Measurements from ENCODE around the gene PODN.
A peak's percentile ranks its signal among the peaks of the same experiment; 100 is the strongest.

PODN gene

DNA sequence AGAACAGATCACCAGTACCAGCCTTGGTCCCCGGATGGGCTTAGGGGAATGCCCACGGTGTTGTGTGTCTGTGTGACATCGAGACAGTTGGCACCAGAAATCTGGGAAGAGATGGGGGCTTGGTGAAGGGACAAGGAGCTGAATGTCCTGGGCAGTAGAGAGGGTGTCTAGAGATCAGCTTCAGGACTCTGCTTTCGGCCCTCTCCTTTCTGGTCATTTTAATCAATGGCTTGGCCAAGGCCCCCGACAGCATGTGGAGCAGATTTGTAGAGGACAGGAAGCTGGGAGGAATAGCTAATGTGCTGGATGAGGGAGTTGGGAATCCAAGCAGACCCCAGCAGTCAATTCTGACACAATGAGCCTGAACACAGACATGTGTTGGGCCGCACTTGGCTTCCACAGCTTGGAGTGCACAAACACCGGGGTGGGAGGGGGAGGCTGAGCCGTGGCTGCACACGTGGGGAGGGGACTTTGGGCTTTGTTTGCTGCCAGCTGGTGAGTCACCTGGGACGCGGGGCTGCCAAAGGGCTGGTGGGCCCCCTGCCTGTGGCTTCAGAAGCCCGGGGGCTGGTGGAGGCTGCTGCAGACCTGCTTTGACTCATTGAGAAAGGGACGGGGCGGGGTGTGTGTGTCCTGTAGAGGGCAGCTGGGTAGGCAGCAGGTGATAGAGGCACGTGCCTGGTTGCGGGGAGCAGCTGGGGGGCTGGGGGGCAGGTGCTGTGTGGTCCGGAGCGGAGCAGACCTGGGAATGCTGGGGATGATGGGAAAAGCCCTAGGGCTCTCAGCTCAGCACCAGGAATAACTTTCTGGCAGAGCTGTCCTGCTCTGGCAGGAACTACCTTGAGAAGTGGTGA is 59.5 kb downstream of the PODN start:
- H3K4me2 ChIP-seq (ENCODE audit: insufficient read depth, low read length): no peak overlapping the region
- no peak overlapping the region for H2AFZ ChIP-seq (ENCODE audit: low read depth, low read length)
- peak; percentile 52 for DNase-seq
- no peaks in the 10 kb centered on the region for H3K4me1 ChIP-seq (ENCODE audit: insufficient read depth, low read length)
- no peaks in the 10 kb centered on the region for H3K36me3 ChIP-seq (ENCODE audit: insufficient read depth, low read length)
- ATAC-seq (ENCODE audit: insufficient read depth, low read depth): peak; percentile 79
- TF ChIP-seq EZH2 (IDR thresholded peaks at IDR 0.05; ENCODE audit: borderline replicate concordance, low read depth, low read length, severe bottlenecking): no peak
- TF ChIP-seq, protein P1, sequence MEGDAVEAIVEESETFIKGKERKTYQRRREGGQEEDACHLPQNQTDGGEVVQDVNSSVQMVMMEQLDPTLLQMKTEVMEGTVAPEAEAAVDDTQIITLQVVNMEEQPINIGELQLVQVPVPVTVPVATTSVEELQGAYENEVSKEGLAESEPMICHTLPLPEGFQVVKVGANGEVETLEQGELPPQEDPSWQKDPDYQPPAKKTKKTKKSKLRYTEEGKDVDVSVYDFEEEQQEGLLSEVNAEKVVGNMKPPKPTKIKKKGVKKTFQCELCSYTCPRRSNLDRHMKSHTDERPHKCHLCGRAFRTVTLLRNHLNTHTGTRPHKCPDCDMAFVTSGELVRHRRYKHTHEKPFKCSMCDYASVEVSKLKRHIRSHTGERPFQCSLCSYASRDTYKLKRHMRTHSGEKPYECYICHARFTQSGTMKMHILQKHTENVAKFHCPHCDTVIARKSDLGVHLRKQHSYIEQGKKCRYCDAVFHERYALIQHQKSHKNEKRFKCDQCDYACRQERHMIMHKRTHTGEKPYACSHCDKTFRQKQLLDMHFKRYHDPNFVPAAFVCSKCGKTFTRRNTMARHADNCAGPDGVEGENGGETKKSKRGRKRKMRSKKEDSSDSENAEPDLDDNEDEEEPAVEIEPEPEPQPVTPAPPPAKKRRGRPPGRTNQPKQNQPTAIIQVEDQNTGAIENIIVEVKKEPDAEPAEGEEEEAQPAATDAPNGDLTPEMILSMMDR (IDR thresholded peaks at IDR 0.05; ENCODE audit: borderline replicate concordance, extremely low read depth, low read length, poor library complexity, severe bottlenecking): no peak
- no peaks in the 10 kb centered on the region for H3K27me3 ChIP-seq (ENCODE audit: insufficient read depth, low read length, poor library complexity)
- H4K20me1 ChIP-seq (ENCODE audit: insufficient read depth, low read length): no peaks in the 10 kb centered on the region
- no peak overlapping the region for H3K9ac ChIP-seq (ENCODE audit: low read depth, low read length)
- H3K79me2 ChIP-seq (ENCODE audit: insufficient read depth, low read length): no peaks in the 10 kb centered on the region
- no peak overlapping the region for H3K4me3 ChIP-seq (ENCODE audit: low read depth in 1 of 2, low read length in 2 of 2)
- no peak overlapping the region for H3K27ac ChIP-seq (ENCODE audit: low read length)
- H3K9me3 ChIP-seq (ENCODE audit: insufficient read depth, low read length, severe bottlenecking): no peaks in the 10 kb centered on the region

- no peaks in the 10 kb centered on the region for H4K20me1 ChIP-seq (ENCODE audit: insufficient read depth, low read length)
- H3K79me2 ChIP-seq (ENCODE audit: insufficient read depth, low read length): no peaks in the 10 kb centered on the region
- H3K27me3 ChIP-seq (ENCODE audit: insufficient read depth, low read length, poor library complexity): no peaks in the 10 kb centered on the region
- no peak for TF ChIP-seq EZH2 (IDR thresholded peaks at IDR 0.05; ENCODE audit: borderline replicate concordance, low read depth, low read length, severe bottlenecking)
- TF ChIP-seq, protein P1 (IDR thresholded peaks at IDR 0.05; ENCODE audit: borderline replicate concordance, extremely low read depth, low read length, poor library complexity, severe bottlenecking): no peak
- H3K9me3 ChIP-seq (ENCODE audit: insufficient read depth, low read length, severe bottlenecking): no peaks in the 10 kb centered on the region
- H3K4me1 ChIP-seq (ENCODE audit: insufficient read depth, low read length): no peaks in the 10 kb centered on the region
- no peak overlapping the region for H2AFZ ChIP-seq (ENCODE audit: low read depth, low read length)
- H3K4me3 ChIP-seq (ENCODE audit: low read depth in 1 of 2, low read length in 2 of 2): no peak overlapping the region
- no peak overlapping the region for H3K27ac ChIP-seq (ENCODE audit: low read length)
- no peak overlapping the region for H3K4me2 ChIP-seq (ENCODE audit: insufficient read depth, low read length)
- DNase-seq: no peak
- no peaks in the 10 kb centered on the region for H3K36me3 ChIP-seq (ENCODE audit: insufficient read depth, low read length)
- no peak overlapping the region for H3K9ac ChIP-seq (ENCODE audit: low read depth, low read length)
- no peak for ATAC-seq (ENCODE audit: insufficient read depth, low read depth)
These were observed 60.3 kb downstream of the PODN start for GRCh38 chr1:53122201-53122885.

- H3K9ac ChIP-seq (ENCODE audit: low read depth, low read length): no peak overlapping the region
These were observed 61.0 kb downstream of the PODN start for GRCh38 chr1:53122961-53123413.

More at GRCh38 chr1:53122961-53123413, 61.0 kb downstream of the PODN start:
- Histone ChIP-seq H3K36me3 (ENCODE audit: insufficient read depth, low read length) (no peaks in the 10 kb centered on the region), H4K20me1 (ENCODE audit: insufficient read depth, low read length) (no peaks in the 10 kb centered on the region), H3K4me1 (ENCODE audit: insufficient read depth, low read length) (no peaks in the 10 kb centered on the region), H3K27ac (ENCODE audit: low read length) (no peak overlapping the region), H3K4me3 (ENCODE audit: low read depth in 1 of 2, low read length in 2 of 2) (no peak overlapping the region), H3K9me3 (ENCODE audit: insufficient read depth, low read length, severe bottlenecking) (no peaks in the 10 kb centered on the region), H3K27me3 (ENCODE audit: insufficient read depth, low read length, poor library complexity) (no peaks in the 10 kb centered on the region), H3K79me2 (ENCODE audit: insufficient read depth, low read length) (no peaks in the 10 kb centered on the region), H3K4me2 (ENCODE audit: insufficient read depth, low read length) (no peak overlapping the region), H2AFZ (ENCODE audit: low read depth, low read length) (no peak overlapping the region)
- TF ChIP-seq, protein P1 (IDR thresholded peaks at IDR 0.05; ENCODE audit: borderline replicate concordance, extremely low read depth, low read length, poor library complexity, severe bottlenecking): no peak
- no peak for TF ChIP-seq EZH2 (IDR thresholded peaks at IDR 0.05; ENCODE audit: borderline replicate concordance, low read depth, low read length, severe bottlenecking)
- no peak for DNase-seq
- ATAC-seq (ENCODE audit: insufficient read depth, low read depth): no peak
